Measurements from ENCODE around the gene WSCD1.

WSCD1 gene

GRCh38 chr17:6088141-6088540, 18.0 kb downstream of the WSCD1 start:
- no peak overlapping the region for H2BK15ac ChIP-seq (replicated peaks; ENCODE audit: low read depth)
- no peaks in the 10 kb centered on the region for H3K27me3 ChIP-seq (ENCODE audit: insufficient read depth, low read length, poor library complexity)
- WGBS (ENCODE audit: extremely low coverage, insufficient coverage, low lambda C conversion rate), result no CpG with 5 or more reads among the region's 4 CpGs
- no peak overlapping the region for H3K23ac ChIP-seq (ENCODE audit: low read length)
- H3K79me2 ChIP-seq (ENCODE audit: control insufficient read depth, insufficient read depth, low read length), result no peaks in the 10 kb centered on the region
- no peak overlapping the region for H3K27ac ChIP-seq (ENCODE audit: low read depth, low read length)
- no peaks in the 10 kb centered on the region for H3K4me1 ChIP-seq (ENCODE audit: control insufficient read depth, low read depth, low read length)
- H2BK5ac ChIP-seq (ENCODE audit: low read length), result no peak overlapping the region
- no peak overlapping the region for H3K56ac ChIP-seq (ENCODE audit: low read length)
- H3K18ac ChIP-seq (ENCODE audit: low read length), result no peak overlapping the region
- H4K8ac ChIP-seq (ENCODE audit: low read depth, low read length), result no peak overlapping the region
- no peak overlapping the region for H4K5ac ChIP-seq (ENCODE audit: low read length)
- H3K4ac ChIP-seq (ENCODE audit: low read depth, low read length), result no peak overlapping the region
- H3K4me3 ChIP-seq (ENCODE audit: low read length), result no peak overlapping the region
- no peak overlapping the region for H3K4me2 ChIP-seq (ENCODE audit: low read length)
- no peak for DNase-seq
- no peaks in the 10 kb centered on the region for H3K79me1 ChIP-seq (ENCODE audit: low read length)
- no peak overlapping the region for H2AK5ac ChIP-seq (ENCODE audit: low read length)
- no peaks in the 10 kb centered on the region for H3K36me3 ChIP-seq (ENCODE audit: control insufficient read depth, insufficient read depth, low read length)
- no peak overlapping the region for H2BK120ac ChIP-seq (ENCODE audit: low read depth, low read length)
- H3K9ac ChIP-seq (ENCODE audit: low read length), result no peak overlapping the region

GRCh38 chr17:6090253-6090652, 20.1 kb downstream of the WSCD1 start:
- H2AK5ac ChIP-seq (ENCODE audit: low read length), result no peak overlapping the region
- H2BK120ac ChIP-seq (ENCODE audit: low read depth, low read length), result no peak overlapping the region
- no peak overlapping the region for H2BK15ac ChIP-seq (replicated peaks; ENCODE audit: low read depth)
- no peak overlapping the region for H3K4me3 ChIP-seq (ENCODE audit: low read length)
- no peak for DNase-seq
- H3K36me3 ChIP-seq (ENCODE audit: control insufficient read depth, insufficient read depth, low read length), result no peaks in the 10 kb centered on the region
- no CpG with 5 or more reads among the region's 20 CpGs for WGBS (ENCODE audit: extremely low coverage, insufficient coverage, low lambda C conversion rate)
- no peaks in the 10 kb centered on the region for H3K4me1 ChIP-seq (ENCODE audit: control insufficient read depth, low read depth, low read length)
- H3K9ac ChIP-seq (ENCODE audit: low read length), result no peak overlapping the region
- no peak overlapping the region for H4K8ac ChIP-seq (ENCODE audit: low read depth, low read length)
- no peaks in the 10 kb centered on the region for H3K27me3 ChIP-seq (ENCODE audit: insufficient read depth, low read length, poor library complexity)
- H3K79me1 ChIP-seq (ENCODE audit: low read length), result no peaks in the 10 kb centered on the region
- no peaks in the 10 kb centered on the region for H3K79me2 ChIP-seq (ENCODE audit: control insufficient read depth, insufficient read depth, low read length)
- no peak overlapping the region for H2BK5ac ChIP-seq (ENCODE audit: low read length)
- no peak overlapping the region for H3K18ac ChIP-seq (ENCODE audit: low read length)
- H3K4me2 ChIP-seq (ENCODE audit: low read length), result no peak overlapping the region
- H3K56ac ChIP-seq (ENCODE audit: low read length), result no peak overlapping the region
- no peak overlapping the region for H3K23ac ChIP-seq (ENCODE audit: low read length)
- H4K5ac ChIP-seq (ENCODE audit: low read length), result no peak overlapping the region
- no peak overlapping the region for H3K27ac ChIP-seq (ENCODE audit: low read depth, low read length)
- H3K4ac ChIP-seq (ENCODE audit: low read depth, low read length), result no peak overlapping the region

- Histone ChIP-seq H4K5ac (ENCODE audit: low read length) (no peak overlapping the region), H4K8ac (ENCODE audit: low read depth, low read length) (no peak overlapping the region), H3K4me1 (ENCODE audit: control insufficient read depth, low read depth, low read length) (no peaks in the 10 kb centered on the region), H3K4me2 (ENCODE audit: low read length) (no peak overlapping the region), H2BK120ac (ENCODE audit: low read depth, low read length) (no peak overlapping the region), H2AK5ac (ENCODE audit: low read length) (no peak overlapping the region), H3K23ac (ENCODE audit: low read length) (no peak overlapping the region), H3K56ac (ENCODE audit: low read length) (no peak overlapping the region), H3K36me3 (ENCODE audit: control insufficient read depth, insufficient read depth, low read length) (no peaks in the 10 kb centered on the region), H3K27ac (ENCODE audit: low read depth, low read length) (no peak overlapping the region), H2BK5ac (ENCODE audit: low read length) (no peak overlapping the region), H3K4me3 (ENCODE audit: low read length) (no peak overlapping the region), H2BK15ac (replicated peaks; ENCODE audit: low read depth) (no peak overlapping the region), H3K4ac (ENCODE audit: low read depth, low read length) (no peak overlapping the region), H3K79me2 (ENCODE audit: control insufficient read depth, insufficient read depth, low read length) (no peaks in the 10 kb centered on the region), H3K9ac (ENCODE audit: low read length) (no peak overlapping the region), H3K18ac (ENCODE audit: low read length) (no peak overlapping the region), H3K27me3 (ENCODE audit: insufficient read depth, low read length, poor library complexity) (no peaks in the 10 kb centered on the region), H3K79me1 (ENCODE audit: low read length) (no peaks in the 10 kb centered on the region)
- no CpG with 5 or more reads among the region's 14 CpGs for WGBS (ENCODE audit: extremely low coverage, insufficient coverage, low lambda C conversion rate)
- DNase-seq, result no peak
These were observed 22.2 kb downstream of the WSCD1 start for GRCh38 chr17:6092182-6092902.

GRCh38 chr17:6092903-6093468, 22.8 kb downstream of the WSCD1 start:
- WGBS (ENCODE audit: extremely low coverage, insufficient coverage, low lambda C conversion rate), result no CpG with 5 or more reads among the region's 11 CpGs
- DNase-seq, result no peak
- no peak overlapping the region for H2AK5ac ChIP-seq (ENCODE audit: low read length)
- H2BK120ac ChIP-seq (ENCODE audit: low read depth, low read length), result no peak overlapping the region
- H3K23ac ChIP-seq (ENCODE audit: low read length), result no peak overlapping the region
- H3K4me2 ChIP-seq (ENCODE audit: low read length), result no peak overlapping the region
- H2BK15ac ChIP-seq (replicated peaks; ENCODE audit: low read depth), result no peak overlapping the region
- H3K18ac ChIP-seq (ENCODE audit: low read length), result no peak overlapping the region
- H3K79me2 ChIP-seq (ENCODE audit: control insufficient read depth, insufficient read depth, low read length), result no peaks in the 10 kb centered on the region
- no peak overlapping the region for H3K9ac ChIP-seq (ENCODE audit: low read length)
- H3K27me3 ChIP-seq (ENCODE audit: insufficient read depth, low read length, poor library complexity), result no peaks in the 10 kb centered on the region
- no peaks in the 10 kb centered on the region for H3K79me1 ChIP-seq (ENCODE audit: low read length)
- no peak overlapping the region for H4K8ac ChIP-seq (ENCODE audit: low read depth, low read length)
- no peak overlapping the region for H3K4me3 ChIP-seq (ENCODE audit: low read length)
- H3K56ac ChIP-seq (ENCODE audit: low read length), result no peak overlapping the region
- no peak overlapping the region for H4K5ac ChIP-seq (ENCODE audit: low read length)
- H3K4me1 ChIP-seq (ENCODE audit: control insufficient read depth, low read depth, low read length), result no peaks in the 10 kb centered on the region
- H2BK5ac ChIP-seq (ENCODE audit: low read length), result no peak overlapping the region
- no peaks in the 10 kb centered on the region for H3K36me3 ChIP-seq (ENCODE audit: control insufficient read depth, insufficient read depth, low read length)
- H3K27ac ChIP-seq (ENCODE audit: low read depth, low read length), result no peak overlapping the region
- no peak overlapping the region for H3K4ac ChIP-seq (ENCODE audit: low read depth, low read length)

- no CpG with 5 or more reads among the region's 1 CpG for WGBS (ENCODE audit: extremely low coverage, insufficient coverage, low lambda C conversion rate)
These were observed 24.3 kb downstream of the WSCD1 start for GRCh38 chr17:6094453-6094852.

GRCh38 chr17:6094926-6095325, 24.7 kb downstream of the WSCD1 start:
- H4K8ac ChIP-seq (ENCODE audit: low read depth, low read length), result no peak overlapping the region
- WGBS (ENCODE audit: extremely low coverage, insufficient coverage, low lambda C conversion rate), result no CpG with 5 or more reads among the region's 11 CpGs
- no peak overlapping the region for H3K56ac ChIP-seq (ENCODE audit: low read length)
- no peak overlapping the region for H3K27ac ChIP-seq (ENCODE audit: low read depth, low read length)
- H3K23ac ChIP-seq (ENCODE audit: low read length), result no peak overlapping the region
- H3K4ac ChIP-seq (ENCODE audit: low read depth, low read length), result no peak overlapping the region
- no peaks in the 10 kb centered on the region for H3K36me3 ChIP-seq (ENCODE audit: control insufficient read depth, insufficient read depth, low read length)
- no peaks in the 10 kb centered on the region for H3K79me2 ChIP-seq (ENCODE audit: control insufficient read depth, insufficient read depth, low read length)
- no peak overlapping the region for H2BK15ac ChIP-seq (replicated peaks; ENCODE audit: low read depth)
- H3K79me1 ChIP-seq (ENCODE audit: low read length), result no peaks in the 10 kb centered on the region
- no peak overlapping the region for H2BK120ac ChIP-seq (ENCODE audit: low read depth, low read length)
- no peak overlapping the region for H3K9ac ChIP-seq (ENCODE audit: low read length)
- H3K18ac ChIP-seq (ENCODE audit: low read length), result no peak overlapping the region
- no peak overlapping the region for H2AK5ac ChIP-seq (ENCODE audit: low read length)
- no peak overlapping the region for H3K4me3 ChIP-seq (ENCODE audit: low read length)
- no peak overlapping the region for H2BK5ac ChIP-seq (ENCODE audit: low read length)
- no peak overlapping the region for H4K5ac ChIP-seq (ENCODE audit: low read length)
- no peak for DNase-seq
- no peaks in the 10 kb centered on the region for H3K27me3 ChIP-seq (ENCODE audit: insufficient read depth, low read length, poor library complexity)
- H3K4me2 ChIP-seq (ENCODE audit: low read length), result no peak overlapping the region
- peaks cover 2% of the 10 kb centered on the region for H3K4me1 ChIP-seq (ENCODE audit: control insufficient read depth, low read depth, low read length)

More at GRCh38 chr17:6094453-6094852, 24.3 kb downstream of the WSCD1 start:
- DNase-seq, result no peak
- H4K5ac ChIP-seq (ENCODE audit: low read length), result no peak overlapping the region
- peaks cover 2% of the 10 kb centered on the region for H3K4me1 ChIP-seq (ENCODE audit: control insufficient read depth, low read depth, low read length)
- no peak overlapping the region for H2BK15ac ChIP-seq (replicated peaks; ENCODE audit: low read depth)
- H3K9ac ChIP-seq (ENCODE audit: low read length), result no peak overlapping the region
- no peak overlapping the region for H3K18ac ChIP-seq (ENCODE audit: low read length)
- H2AK5ac ChIP-seq (ENCODE audit: low read length), result no peak overlapping the region
- no peak overlapping the region for H2BK5ac ChIP-seq (ENCODE audit: low read length)
- no peaks in the 10 kb centered on the region for H3K27me3 ChIP-seq (ENCODE audit: insufficient read depth, low read length, poor library complexity)
- no peaks in the 10 kb centered on the region for H3K36me3 ChIP-seq (ENCODE audit: control insufficient read depth, insufficient read depth, low read length)
- no peak overlapping the region for H3K4me3 ChIP-seq (ENCODE audit: low read length)
- no peaks in the 10 kb centered on the region for H3K79me2 ChIP-seq (ENCODE audit: control insufficient read depth, insufficient read depth, low read length)
- no peak overlapping the region for H2BK120ac ChIP-seq (ENCODE audit: low read depth, low read length)
- H3K4ac ChIP-seq (ENCODE audit: low read depth, low read length), result no peak overlapping the region
- H3K4me2 ChIP-seq (ENCODE audit: low read length), result no peak overlapping the region
- H3K79me1 ChIP-seq (ENCODE audit: low read length), result no peaks in the 10 kb centered on the region
- H4K8ac ChIP-seq (ENCODE audit: low read depth, low read length), result no peak overlapping the region
- no peak overlapping the region for H3K56ac ChIP-seq (ENCODE audit: low read length)
- H3K27ac ChIP-seq (ENCODE audit: low read depth, low read length), result no peak overlapping the region
- H3K23ac ChIP-seq (ENCODE audit: low read length), result no peak overlapping the region
